NCI-H510A treated with DMSO at 0.1 percent for 48 hours (cell line): ENCODE results near the gene CCDC40.

Experiments used
- DNase-seq: peaks from one replicate; lab custom pipeline; 2025; lab: John Stamatoyannopoulos, UW

The CCDC40 gene

DNA sequence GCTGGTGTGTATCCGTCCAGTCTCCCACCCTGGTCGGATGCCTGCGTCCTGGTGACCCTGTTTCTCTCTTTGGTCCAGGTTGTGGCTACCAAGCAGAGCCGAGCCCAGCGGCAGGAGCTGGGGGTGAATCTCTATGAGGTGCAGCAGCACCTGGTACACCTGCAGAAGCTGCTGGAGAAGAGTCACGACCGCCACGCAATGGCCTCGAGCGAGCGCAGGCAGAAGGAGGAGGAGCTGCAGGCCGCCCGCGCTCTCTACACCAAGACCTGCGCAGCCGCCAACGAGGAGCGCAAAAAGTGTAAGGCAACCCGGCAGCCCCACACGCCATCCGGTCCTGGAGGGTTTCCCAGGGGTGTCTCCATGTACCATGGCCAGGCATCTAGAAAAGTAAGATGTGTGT, 13.5 kb downstream of the CCDC40 start:
- DNase-seq: no peak

DNA sequence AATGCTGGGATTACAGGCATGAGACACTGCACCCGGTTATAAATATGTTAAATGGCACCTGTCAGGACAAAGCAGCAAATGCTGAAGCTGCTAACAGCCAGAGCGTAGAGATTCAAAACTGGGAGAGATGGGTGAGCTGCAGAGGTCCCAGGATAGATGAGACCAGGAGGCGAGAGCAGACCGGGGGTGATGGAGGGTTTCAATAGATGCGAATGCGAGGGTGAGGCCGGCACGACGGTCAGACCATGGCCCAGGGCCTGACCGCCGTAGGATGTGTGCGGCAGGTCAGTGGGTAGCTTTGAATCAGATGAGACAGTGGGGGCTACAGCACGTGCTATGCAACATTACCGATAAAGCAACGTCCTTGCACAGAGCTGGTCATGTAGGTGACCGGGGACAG, 14.3 kb downstream of the CCDC40 start:
- DNase-seq: no peak

DNA sequence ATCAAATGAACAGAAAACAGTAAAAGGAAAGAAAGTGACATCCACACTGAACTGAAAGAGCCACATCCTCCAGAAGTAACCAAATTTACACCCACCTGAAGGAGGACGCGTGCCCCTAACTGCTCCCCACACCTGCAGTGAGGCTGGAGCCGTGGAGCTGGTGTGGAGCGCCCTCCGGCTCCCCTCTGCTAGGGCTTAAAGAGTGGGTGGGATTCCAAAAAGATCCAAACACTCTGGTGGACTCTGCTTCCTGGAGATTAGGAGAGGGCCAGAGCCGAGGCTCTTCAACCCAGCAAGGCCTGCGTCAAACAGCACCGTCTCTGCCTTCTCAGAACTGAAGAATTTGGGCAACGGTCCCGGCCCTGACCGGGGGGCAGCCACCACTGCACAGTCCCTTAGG, 15.2 kb downstream of the CCDC40 start:
- no peak for DNase-seq

DNA sequence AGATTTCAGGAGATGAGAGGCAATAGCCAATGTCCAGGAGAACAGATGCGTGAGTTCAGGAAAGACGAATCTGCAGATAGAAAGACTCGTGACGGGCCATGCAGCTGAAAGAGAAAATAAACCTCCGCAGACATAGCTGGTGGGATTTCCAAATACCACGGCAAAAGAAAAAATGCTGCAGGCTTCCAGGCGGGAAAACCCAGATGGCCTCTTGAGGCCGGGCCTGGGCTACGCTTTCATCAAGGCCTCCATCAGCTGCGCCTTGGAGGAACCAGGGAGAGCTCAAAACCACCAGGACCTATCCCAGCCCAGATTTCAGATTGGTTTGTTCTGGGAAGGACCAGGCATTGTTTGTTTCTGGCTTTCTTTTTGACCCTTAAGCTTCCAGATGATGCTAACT, 16.7 kb downstream of the CCDC40 start:
- DNase-seq: no peak

DNA sequence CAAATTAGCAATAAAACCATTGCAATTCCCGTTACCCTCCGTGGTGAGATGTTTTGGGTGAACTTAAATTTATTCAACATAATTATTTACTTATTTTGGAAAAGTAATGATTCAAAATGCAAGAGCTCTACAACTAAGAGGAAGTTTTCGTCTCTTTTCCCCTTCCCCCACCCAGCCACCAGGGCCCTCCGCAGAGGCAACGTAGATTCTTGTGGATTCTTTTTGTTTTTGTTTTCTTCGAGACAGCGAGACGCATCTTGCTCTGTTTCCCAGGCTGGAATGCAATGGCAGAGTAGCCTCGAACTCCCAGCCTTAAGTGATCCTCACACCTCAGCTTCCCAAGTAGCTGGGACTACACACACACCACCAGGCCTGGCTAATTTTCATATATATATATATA, 19.2 kb downstream of the CCDC40 start:
- no peak for DNase-seq

DNA sequence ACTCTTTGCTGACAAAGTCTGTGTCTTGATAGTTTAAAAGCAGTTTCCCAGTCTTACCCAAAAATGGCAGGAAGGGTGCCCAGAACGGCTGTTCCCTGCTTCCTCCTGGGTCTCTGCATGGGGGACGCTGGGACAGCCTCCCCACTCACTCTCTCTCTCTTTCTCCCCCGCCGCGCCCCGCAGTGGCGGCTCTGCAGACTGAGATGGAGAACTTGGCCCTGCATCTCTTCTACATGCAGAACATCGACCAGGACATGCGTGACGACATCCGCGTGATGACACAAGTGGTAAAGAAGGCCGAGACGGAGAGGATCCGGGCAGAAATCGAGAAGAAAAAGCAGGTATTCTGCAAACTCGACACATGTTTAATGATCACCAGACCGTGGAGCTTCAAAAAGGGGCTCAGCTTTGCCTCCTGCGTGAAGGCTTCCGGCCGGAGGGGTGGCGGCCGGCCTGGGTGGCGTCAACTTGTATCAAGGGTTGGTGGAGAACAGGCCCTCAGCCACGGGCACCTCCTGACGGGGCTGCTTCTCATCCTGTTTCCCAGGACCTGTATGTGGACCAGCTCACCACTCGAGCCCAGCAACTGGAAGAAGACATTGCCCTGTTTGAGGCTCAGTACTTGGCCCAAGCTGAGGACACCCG, 22.0 kb downstream of the CCDC40 start:
- no peak for DNase-seq

DNA sequence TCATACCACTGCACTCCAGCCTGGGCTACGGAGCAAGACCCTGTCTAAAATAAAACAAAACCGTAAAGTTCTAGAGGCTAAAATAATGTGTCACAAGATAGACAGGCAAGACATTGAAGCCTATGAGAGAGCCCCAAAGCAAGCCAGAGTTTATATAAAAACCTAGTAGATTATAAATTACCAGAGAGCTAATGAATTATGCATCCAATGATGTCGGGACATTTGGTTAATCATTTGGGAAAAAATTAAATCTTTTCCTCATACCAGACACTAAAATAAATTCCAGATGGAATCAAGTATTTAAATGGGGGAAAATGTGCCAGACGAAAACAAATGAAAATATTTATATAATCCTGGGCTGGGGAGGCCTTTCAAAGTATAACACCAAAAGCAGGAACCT, 24.2 kb downstream of the CCDC40 start:
- no peak for DNase-seq

DNA sequence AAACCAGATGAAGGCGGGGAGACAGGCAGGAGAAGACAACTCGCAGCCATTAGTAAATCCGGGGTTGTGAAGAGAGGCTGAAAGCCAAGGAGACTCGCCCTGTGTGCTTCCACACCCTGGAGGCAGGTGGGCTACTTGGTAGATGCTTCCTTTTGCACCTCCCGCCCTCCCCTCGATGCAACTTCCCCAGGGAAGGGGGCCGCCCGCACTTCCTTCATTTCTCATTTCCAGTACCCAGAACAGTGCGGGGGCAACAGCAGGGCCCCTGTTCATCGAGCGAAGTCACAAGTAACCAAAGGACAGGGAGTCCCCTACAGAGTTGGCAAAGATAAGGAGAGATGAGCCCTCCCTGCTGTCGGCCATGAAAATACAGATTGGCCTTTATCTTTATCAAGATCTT, 25.0 kb downstream of the CCDC40 start:
- DNase-seq: no peak

DNA sequence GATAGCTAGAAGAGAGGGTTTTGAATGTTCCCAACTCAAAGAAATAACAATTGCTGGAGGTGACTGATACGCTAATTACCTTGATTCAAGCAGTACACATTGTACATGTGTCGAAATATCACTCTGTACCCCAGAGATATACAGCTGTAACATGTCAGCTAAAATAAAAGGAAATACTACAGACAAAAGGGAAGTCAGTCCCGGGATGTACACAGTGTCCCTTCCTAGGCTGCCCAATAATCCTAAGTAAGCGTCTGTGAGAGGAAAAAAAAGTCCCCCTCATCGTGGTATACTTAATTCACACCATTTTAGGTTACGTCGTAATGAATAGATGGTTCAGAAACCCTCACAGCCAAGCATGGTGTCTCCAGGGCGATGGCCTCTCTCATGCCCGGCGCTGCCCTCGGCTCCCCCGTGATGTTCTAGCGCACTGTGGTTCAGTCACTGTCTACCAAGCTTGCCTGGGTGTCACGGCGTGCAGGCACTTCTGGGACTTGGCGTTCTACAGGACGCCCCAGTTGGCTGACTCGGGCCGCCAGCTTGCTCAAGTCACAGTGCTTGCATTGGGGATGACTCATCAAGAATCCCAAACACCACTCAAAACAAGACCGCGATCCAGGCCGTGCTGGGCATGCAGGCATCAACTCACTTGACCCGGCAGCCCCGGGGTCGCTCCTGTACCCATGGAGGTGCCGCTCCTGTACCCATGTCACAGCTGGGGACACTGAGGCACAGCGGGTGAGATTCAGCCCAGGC, 27.6 kb downstream of the CCDC40 start:
- DNase-seq: no peak

DNA sequence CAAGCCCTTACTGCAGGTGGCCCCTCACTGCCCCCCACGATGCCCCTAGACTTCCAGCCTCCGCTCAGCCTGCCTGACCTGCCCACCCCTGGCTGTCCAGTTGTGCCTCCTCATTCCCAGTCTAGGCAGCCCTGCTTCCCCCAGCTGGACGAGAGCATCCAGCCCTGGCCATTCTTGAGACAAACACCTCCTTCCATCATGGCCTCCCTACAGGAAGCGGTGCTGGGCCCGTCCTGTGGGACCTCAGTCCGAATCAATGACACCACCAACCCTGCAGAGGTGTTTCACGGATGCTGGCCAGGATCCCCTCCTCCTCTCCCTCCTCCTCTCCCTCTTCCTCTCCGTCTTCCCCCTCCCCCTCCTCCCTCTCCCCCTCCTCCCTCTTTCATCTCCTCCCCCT, 28.3 kb downstream of the CCDC40 start:
- DNase-seq: no peak

DNA sequence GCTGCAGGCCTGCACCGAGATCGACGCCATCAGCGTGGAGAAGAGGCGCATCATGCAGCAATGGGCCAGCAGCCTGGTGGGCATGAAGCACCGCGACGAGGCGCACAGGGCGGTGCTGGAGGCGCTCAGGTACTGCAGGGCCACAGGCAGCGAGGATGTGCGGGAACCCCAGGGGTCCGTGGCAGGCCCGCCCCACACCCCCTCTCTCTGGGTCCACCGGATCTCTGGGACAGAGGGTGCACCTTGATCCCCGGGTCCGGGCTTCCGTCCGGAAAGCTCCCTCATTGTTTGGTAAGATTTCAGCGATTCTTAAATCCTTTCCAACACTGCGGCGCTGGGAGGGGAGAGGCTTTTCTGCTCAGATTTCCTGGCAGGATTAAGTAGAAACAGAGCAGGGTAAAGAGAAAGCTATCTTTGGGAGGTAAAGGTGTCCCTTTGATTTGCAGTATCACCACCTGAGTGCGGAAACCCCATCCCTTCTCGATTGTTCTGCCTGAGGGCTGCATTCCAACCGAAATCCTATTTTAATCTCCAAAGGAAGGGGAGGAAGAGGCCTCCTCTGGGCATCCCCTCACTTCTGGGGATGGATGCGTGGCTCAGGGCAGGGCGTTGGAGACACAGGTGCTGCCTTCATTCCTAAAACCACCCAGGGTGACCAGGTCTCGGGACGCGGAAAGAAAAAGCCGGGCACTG, 29.2 kb downstream of the CCDC40 start:
- DNase-seq: no peak

DNA sequence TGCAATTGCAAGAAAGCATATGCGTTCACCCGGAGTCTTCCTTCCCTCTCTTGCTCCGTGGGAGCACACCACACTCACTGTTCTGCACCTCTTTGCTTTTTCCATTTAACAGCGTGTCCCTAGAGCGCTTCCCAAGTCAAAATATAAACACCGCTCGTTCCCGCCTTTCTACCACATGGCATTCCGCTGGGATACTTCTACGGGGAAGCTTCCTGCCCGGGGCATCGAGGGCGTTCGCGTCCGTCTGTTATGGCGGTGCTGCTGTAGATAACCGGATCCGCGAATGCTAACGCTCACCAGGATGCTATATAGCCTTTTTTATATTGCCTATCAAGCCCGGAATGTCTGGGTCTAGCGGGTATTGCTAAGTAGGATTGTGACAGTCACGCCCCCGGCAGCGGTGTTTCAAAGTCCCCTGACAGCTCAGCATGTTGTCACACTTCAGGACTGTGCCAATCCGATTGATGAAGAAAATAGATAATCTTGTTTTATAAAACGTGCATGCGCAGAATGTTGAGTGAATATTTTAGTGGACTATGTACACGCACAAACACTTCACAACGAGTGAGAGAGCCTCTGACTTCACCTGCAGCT, 31.0 kb downstream of the CCDC40 start:
- DNase-seq: no peak

DNA sequence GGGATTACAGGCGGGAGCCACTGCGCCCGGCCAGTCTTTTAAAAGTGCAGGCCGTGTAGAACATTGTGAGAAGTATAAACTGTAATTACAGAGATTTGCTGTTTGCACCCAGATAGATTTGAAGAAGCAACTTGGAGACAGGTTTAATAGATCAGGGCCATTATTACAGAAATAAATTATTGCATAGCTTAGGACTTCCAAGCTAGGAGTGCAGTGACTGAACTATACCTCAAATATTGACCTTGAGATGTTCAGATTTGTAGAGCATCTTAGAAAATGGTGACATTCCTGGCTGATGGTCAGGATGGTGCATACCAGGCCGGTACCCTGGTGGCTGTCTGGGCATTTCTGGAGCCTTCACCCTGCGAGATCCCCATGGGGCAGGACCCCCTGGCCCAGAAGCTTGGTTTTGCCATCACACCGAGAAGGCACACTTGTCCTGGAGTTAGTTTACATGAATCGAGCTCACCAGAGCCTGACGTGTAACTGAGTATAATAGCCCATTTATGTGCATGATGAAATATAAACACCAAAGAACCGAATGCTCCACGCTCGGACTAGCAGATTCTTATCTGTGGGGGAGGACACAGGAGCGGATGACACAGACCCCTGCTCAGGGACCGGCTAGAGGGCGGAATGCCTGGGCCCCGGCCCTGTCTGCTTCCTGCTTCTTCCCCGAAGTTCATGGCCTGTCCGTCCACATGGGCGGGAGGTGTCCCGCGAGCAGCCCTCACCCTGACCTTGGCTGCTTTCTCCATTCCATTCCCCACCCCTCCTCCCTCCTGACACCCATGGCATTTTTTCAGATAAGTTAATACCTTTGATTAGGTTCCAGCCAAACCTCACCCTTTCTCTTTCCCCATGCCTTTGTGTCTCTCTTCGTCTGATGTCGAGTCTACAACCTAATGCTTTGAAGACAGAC, 32.1 kb downstream of the CCDC40 start:
- DNase-seq: no peak

DNA sequence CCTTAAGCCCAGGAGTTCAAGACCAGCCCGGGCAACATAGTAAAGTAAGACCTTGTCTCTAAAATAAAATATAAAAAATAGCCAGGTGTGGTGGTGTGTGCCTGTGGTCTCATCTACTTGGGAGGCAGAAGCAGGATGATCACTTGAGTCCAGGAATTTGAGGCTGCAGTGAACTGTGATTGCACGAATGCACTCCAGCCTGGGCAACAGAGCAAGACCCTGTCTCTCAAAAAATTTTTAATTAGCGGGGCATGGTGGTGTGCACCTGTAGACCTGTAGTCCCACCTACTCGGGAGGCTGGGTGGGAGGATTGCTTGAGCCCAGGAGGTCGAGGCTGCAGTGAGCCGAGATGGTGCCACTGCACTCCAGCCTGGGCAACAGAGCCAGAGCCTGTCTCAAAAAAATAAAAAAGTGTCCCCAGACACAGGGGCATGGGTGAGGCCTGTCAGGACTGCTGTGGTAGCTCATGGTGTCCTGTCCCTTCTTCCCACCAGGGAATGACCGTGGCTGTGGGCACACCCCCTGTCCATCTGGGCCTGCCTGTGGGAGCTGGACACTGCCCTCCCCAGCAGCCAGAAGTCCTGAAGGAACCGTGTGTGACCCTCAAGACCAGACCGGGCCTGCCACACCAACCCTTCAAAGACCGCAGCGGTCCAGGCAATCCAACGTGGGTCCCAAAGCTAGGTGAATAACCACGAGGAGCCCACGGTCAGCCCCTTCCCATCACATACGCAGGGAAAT, 34.1 kb downstream of the CCDC40 start:
- DNase-seq: no peak

DNA sequence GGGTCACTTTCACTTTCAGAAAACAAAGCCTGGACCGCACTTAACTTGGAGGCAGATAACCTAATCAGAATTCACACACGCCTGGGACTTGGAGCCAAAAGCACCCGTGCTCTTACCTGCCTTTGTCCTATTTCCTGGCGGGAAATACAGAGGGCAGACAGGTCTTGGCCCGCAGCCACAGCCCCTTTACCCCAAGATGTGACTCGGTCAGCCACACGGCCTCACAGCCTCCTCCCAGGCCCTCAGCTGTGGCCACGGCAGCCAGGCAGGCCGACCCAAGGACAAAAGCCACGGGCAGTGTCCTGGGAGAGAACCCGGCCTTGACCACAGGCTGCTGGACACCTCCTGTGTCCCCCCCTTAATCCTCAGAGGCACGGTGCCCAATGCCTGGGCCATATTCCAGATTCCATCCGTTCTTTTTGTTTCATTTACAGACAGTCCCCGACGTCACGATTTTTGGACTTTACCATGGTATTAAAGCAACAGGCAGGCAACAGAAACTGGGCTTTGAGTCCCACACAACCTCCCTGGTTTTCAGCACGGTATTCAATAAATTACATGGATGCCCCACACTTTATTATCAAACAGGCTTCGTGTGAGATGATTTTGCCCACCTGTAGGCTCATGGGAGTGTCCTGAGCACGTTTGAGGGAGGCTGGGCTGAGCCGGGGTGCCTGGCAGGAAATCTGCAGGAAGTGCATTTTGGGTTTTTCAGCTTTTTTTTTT, 34.8 kb downstream of the CCDC40 start:
- no peak for DNase-seq

DNA sequence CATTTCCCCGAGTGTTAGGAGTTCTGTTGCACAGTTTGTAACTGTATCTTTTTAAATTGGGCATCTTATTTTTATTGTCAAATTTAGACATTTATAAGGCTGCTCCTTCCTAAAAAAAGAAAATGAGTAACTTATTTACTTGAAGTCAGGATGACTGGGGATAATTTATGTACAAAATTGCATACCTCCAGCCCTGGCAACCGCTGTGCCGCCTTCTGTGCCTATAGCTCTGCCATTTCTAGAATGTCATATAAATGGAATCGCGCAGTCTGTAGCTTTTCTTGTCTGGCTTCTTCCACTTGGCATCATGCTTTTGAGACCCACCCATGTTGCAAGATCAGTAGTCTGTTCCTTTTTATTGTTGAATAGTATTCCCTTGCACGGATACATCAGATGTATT, 36.0 kb downstream of the CCDC40 start:
- no peak for DNase-seq

DNA sequence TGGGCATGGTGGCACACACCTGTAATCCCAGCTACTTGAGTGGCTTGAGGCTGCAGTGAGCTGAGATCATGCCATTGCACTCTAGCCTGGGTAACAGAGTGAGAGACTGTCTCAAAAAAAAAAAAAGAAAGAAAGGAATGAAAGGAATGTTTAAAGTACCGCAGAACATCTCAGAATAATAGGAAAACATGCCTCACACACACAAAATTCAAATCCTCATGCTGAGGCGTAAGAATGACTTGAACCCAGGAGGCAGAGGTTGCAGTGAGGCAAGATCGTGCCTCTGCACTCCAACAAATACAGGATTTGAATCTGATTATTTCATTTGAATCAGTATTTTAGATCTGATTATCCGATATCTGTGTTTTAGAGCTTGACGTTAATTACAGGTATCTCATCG, 43.6 kb downstream of the CCDC40 start:
- DNase-seq: no peak

DNA sequence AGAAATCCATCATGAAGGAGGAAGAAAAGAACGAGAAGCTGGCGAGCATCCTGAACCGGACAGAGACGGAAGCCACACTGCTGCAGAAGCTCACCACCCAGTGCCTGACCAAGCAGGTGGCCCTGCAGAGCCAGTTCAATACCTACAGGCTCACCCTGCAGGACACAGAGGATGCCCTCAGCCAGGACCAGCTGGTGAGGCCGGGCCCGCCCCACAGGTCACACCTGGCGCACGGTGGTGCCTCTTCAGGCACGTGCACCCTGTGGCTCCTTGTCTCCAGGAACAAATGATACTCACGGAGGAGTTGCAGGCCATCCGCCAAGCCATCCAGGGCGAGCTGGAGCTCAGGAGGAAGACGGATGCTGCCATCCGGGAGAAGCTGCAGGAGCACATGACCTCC, 45.2 kb downstream of the CCDC40 start:
- DNase-seq: no peak

DNA sequence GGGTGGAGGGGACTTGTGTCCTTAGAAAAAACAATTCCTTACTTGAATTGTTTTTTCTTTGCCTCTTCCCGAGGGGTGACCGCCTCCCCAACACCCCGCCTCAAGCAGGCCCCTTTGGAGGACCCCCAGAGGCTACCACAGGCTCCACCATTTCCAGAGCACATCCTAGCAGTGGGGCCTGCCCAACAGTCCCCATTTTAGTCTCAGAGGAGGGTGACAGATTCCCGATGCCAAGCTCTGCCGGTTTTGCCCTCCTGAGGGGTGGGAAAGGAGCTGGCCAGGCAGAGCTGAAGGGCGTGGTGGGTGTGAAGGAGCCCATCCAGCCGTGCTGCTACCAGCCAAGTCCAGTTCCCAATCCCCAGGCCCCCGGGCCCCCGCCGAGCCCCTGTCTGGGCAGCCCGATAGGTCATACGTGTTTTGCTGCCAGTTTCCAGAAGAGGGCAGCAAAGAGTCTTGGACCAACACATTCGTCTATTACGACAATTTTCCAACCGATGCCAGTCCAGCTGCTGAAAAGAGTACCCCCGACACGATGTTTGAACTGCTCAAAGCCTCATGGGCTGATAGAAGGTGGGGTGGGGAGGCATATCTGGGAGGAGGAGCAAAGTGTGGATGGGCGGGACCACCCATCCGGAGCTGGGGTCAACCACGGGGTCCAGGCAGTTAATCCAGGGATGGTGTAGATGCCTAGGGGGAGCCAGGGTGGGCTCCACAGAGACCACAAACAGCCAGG, 46.1 kb downstream of the CCDC40 start:
- DNase-seq: peak; percentile 58

DNA sequence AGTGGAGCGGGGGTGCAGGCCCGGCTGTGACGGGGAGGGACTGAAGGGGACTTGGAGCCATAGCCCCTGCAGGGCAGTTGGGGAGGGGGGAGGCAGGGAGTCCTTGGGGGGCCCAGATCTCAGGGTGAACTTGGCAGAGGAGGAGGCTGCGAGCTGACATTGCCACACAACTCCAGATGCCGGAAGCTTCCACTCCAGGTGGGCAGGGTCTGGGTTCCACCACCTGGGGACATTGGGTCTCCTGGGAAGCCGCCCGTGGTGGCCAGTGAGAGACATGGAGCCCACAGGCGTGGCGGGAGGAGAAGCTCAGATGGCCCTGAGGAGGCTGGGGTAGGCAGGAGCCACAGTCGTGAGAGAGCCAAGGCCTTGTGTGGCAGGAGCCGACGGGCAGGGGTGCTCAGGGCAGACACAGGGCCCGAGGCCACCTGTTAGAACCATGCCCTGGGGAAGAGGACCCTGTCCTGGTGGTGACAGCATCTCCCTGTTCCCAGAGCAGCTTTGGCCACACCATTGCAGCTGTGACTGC, 46.8 kb downstream of the CCDC40 start:
- no peak for DNase-seq
